Measurements from ENCODE around the gene HSD17B7.
"Not testable (repeated sequence)": the region's sequence is repeated elsewhere in the genome, so short reads cannot be mapped to it uniquely, and the experiment has no call there.

Gene HSD17B7

DNA sequence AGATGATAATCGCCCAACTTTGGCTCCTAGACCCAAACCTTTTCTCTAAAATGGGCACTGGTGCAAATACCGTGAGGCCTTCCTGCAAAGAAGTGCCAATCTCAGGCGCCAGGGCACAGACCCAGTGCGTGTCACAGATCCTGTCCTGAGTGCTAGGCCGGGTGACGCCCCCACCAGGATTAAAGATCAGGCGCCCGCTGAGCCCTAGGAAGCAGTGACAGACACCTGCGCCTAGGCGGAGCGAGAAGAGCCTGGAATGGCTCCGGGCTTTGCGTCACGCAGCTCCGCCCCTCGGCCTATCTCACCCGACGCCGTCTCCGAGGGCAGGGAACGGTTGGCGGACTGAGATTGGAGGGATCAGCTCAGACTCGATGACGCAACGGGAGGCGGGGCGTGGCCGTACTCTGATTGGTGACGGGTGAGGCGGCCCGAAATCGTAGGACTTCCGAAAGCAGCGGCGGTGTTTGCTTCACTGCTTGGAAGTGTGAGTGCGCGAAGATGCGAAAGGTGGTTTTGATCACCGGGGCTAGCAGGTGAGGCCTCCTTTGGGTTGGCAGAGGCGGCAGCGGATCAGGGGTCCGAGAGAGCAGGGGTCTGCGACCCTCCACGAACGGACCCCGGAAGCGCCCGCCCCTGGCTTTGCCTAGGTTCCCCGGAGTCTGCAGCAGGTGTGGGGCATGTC is at the start of gene HSD17B7:
Gene HSD17B7 (plus strand): TSS at position 400 of the 682 bp plus-strand sequence. CDS start 99 bp downstream, at position 499.
- Histone ChIP-seq H3K4me3 (ENCODE audit: low read length) (peak within 1 kb of the TSS; percentile 62), H3K9ac (ENCODE audit: low read length) (peak within 1 kb of the TSS; percentile 22)
- H3K9me3 ChIP-seq (ENCODE audit: control insufficient read depth, low read depth, low read length); H3K4me1 ChIP-seq (ENCODE audit: control insufficient read depth, low read depth, low read length); H3K27ac ChIP-seq (ENCODE audit: low read length); H3K36me3 ChIP-seq (ENCODE audit: control insufficient read depth, low read depth, low read length); H3K27me3 ChIP-seq (ENCODE audit: control insufficient read depth, insufficient read depth, low read length): not testable (repeated sequence)

GRCh38 chr1:162740755-162741154 is 49.7 kb upstream of the HSD17B7 start:
- H3K36me3 ChIP-seq (ENCODE audit: control insufficient read depth, low read depth, low read length), result no peaks in the 10 kb centered on the region
- no peaks in the 10 kb centered on the region for H3K27me3 ChIP-seq (ENCODE audit: control insufficient read depth, insufficient read depth, low read length)
- no peak overlapping the region for H3K27ac ChIP-seq (ENCODE audit: low read length)
- no peaks in the 10 kb centered on the region for H3K4me1 ChIP-seq (ENCODE audit: control insufficient read depth, low read depth, low read length)
- H3K4me3 ChIP-seq (ENCODE audit: low read length), result no peak overlapping the region
- H3K9ac ChIP-seq (ENCODE audit: low read length), result no peak overlapping the region
- no peaks in the 10 kb centered on the region for H3K9me3 ChIP-seq (ENCODE audit: control insufficient read depth, low read depth, low read length)

DNA sequence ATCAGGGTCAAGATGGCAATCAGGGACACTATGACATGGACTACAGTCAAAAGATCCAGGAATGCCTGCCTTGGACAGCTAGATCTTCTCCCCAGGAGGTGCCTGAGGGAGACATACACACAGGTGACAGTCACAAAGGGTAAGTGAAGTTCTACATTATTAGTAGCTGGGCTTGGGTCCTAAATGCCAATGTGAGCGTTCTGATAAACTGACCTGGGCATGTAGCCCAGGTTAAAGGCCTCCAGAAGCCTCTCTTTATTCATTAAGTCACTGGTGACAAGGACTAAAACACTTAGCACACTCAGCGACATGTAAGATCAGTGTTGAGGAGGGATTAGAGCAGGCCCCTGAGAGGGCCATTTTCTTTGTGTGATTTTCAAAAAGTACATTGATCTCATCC is 48.9 kb upstream of the HSD17B7 start:
- no peak overlapping the region for H3K27ac ChIP-seq (ENCODE audit: low read length)
- H3K4me1 ChIP-seq (ENCODE audit: control insufficient read depth, low read depth, low read length), result no peaks in the 10 kb centered on the region
- no peaks in the 10 kb centered on the region for H3K27me3 ChIP-seq (ENCODE audit: control insufficient read depth, insufficient read depth, low read length)
- no peaks in the 10 kb centered on the region for H3K9me3 ChIP-seq (ENCODE audit: control insufficient read depth, low read depth, low read length)
- H3K36me3 ChIP-seq (ENCODE audit: control insufficient read depth, low read depth, low read length), result no peaks in the 10 kb centered on the region
- H3K4me3 ChIP-seq (ENCODE audit: low read length), result no peak overlapping the region
- H3K9ac ChIP-seq (ENCODE audit: low read length), result no peak overlapping the region

DNA sequence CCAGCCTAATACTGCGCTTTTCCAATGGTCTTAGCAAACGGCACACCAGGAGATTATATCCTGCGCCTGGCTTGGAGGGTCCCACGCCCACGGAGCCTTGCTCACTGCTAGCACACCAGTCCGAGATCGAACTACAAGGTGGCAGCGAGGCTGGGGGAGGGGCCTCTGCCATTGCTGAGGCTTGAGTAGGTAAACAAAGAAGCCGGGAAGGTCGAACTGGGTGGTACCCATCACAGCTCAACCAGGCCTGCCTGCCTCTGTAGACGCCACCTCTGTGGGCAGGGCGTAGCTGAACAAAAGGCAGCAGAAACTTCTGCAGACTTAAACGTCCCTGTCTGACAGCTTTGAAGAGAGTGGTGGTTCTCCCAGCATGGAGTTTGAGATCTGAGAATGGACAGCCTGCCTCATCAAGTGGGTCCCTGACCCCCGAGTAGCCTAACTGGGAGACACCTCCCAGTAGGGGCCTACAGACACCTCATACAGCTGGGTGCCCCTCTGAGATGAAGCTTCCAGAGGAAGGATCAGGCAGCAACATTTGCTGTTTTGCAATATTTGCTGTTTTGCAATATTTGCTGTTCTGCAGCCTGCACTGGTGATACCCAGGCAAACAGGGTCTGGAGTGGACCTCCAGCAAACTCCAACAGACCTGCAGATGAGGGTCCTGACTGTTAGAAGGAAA is 44.1 kb upstream of the HSD17B7 start:
- not testable (repeated sequence) for H3K4me3 ChIP-seq (ENCODE audit: low read length); H3K9ac ChIP-seq (ENCODE audit: low read length); H3K9me3 ChIP-seq (ENCODE audit: control insufficient read depth, low read depth, low read length); H3K36me3 ChIP-seq (ENCODE audit: control insufficient read depth, low read depth, low read length); H3K27ac ChIP-seq (ENCODE audit: low read length); H3K27me3 ChIP-seq (ENCODE audit: control insufficient read depth, insufficient read depth, low read length); H3K4me1 ChIP-seq (ENCODE audit: control insufficient read depth, low read depth, low read length)

DNA sequence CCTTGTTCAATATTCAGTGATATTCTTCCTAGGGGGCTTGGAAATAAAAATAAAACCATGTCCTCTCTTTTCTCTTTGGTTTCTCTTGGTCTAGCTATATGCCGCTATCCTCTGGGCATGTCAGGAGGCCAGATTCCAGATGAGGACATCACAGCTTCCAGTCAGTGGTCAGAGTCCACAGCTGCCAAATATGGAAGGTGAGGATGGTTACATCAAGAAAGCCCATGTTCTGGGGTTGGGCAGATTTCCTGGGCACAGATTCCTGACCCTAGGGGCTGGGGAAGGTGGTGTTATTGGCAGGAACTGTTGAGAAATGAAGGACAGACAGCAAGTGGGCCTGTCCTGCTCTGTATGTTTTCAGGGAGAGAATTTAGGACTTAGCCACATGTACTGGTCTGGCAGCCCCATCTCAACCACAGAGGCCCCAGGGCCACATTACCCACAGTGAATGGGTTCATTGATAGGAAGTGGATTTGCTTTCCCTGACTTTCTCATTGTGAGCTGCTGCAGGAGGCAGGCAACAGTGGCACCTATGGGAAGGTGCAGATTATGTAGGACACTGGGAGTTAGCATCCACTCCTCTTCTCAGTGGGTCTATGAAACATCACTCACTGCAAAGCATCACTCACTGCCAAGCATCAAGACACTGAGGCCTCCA is 37.4 kb upstream of the HSD17B7 start:
- no peaks in the 10 kb centered on the region for H3K27me3 ChIP-seq (ENCODE audit: control insufficient read depth, insufficient read depth, low read length)
- no peak overlapping the region for H3K4me3 ChIP-seq (ENCODE audit: low read length)
- H3K9me3 ChIP-seq (ENCODE audit: control insufficient read depth, low read depth, low read length), result no peaks in the 10 kb centered on the region
- H3K4me1 ChIP-seq (ENCODE audit: control insufficient read depth, low read depth, low read length), result no peaks in the 10 kb centered on the region
- H3K27ac ChIP-seq (ENCODE audit: low read length), result no peak overlapping the region
- H3K9ac ChIP-seq (ENCODE audit: low read length), result no peak overlapping the region
- H3K36me3 ChIP-seq (ENCODE audit: control insufficient read depth, low read depth, low read length), result no peaks in the 10 kb centered on the region

GRCh38 chr1:162753998-162754585 is 36.4 kb upstream of the HSD17B7 start:
- Histone ChIP-seq H3K4me3 (ENCODE audit: low read length) (no peak overlapping the region), H3K36me3 (ENCODE audit: control insufficient read depth, low read depth, low read length) (no peaks in the 10 kb centered on the region), H3K27me3 (ENCODE audit: control insufficient read depth, insufficient read depth, low read length) (no peaks in the 10 kb centered on the region)

DNA sequence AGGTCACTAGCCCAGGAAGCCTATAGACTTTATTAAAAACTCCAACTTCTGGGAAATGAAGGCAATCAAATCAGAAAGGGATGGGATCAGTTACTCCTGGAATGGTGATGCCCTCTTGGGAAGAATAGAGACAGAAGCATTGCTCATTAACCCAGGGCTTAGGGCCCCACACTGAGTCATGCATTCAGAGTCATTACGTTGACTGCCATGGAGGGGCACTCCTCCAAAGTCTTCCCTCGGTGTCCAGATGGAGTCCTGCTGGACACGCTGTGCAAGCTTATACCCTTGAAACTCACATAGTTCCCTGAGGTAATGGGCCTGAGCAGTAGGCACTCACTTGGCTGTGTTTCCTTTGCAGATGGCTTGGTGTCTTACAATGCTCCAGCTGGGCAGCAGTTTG is 35.2 kb upstream of the HSD17B7 start:
- H3K4me1 ChIP-seq (ENCODE audit: control insufficient read depth, low read depth, low read length), result no peaks in the 10 kb centered on the region

More at GRCh38 chr1:162753998-162754585, 36.4 kb upstream of the HSD17B7 start:
- no peak overlapping the region for H3K9ac ChIP-seq (ENCODE audit: low read length)
- H3K4me1 ChIP-seq (ENCODE audit: control insufficient read depth, low read depth, low read length), result no peaks in the 10 kb centered on the region
- no peaks in the 10 kb centered on the region for H3K9me3 ChIP-seq (ENCODE audit: control insufficient read depth, low read depth, low read length)
- H3K27ac ChIP-seq (ENCODE audit: low read length), result no peak overlapping the region

DNA sequence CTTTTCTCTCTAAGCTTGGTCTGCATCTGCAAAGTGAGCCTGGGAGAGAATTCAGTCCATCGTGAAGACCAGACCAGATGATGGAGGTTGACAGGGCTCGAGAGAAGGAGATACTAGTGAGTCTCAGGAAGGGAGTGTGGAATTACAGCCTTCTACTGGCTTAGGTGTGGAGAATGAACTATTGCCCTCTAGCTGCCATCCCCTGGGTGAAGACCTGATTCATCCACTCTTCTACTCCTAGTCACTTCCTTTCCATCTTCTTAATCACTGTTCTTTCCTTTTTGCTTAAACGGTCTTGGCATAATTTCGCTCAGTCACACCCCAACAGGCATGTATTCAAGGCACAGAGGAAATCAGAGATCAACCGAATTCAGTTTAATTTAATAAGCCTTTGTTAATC is 34.0 kb upstream of the HSD17B7 start:
- Histone ChIP-seq H3K9me3 (ENCODE audit: control insufficient read depth, low read depth, low read length) (no peaks in the 10 kb centered on the region), H3K27me3 (ENCODE audit: control insufficient read depth, insufficient read depth, low read length) (no peaks in the 10 kb centered on the region), H3K27ac (ENCODE audit: low read length) (no peak overlapping the region), H3K36me3 (ENCODE audit: control insufficient read depth, low read depth, low read length) (no peaks in the 10 kb centered on the region), H3K4me1 (ENCODE audit: control insufficient read depth, low read depth, low read length) (no peaks in the 10 kb centered on the region), H3K4me3 (ENCODE audit: low read length) (no peak overlapping the region), H3K9ac (ENCODE audit: low read length) (no peak overlapping the region)

More for the DNA sequence above, 35.2 kb upstream of the HSD17B7 start:
- Histone ChIP-seq H3K27ac (ENCODE audit: low read length) (no peak overlapping the region), H3K27me3 (ENCODE audit: control insufficient read depth, insufficient read depth, low read length) (no peaks in the 10 kb centered on the region), H3K9ac (ENCODE audit: low read length) (no peak overlapping the region), H3K9me3 (ENCODE audit: control insufficient read depth, low read depth, low read length) (no peaks in the 10 kb centered on the region), H3K4me3 (ENCODE audit: low read length) (no peak overlapping the region), H3K36me3 (ENCODE audit: control insufficient read depth, low read depth, low read length) (no peaks in the 10 kb centered on the region)

DNA sequence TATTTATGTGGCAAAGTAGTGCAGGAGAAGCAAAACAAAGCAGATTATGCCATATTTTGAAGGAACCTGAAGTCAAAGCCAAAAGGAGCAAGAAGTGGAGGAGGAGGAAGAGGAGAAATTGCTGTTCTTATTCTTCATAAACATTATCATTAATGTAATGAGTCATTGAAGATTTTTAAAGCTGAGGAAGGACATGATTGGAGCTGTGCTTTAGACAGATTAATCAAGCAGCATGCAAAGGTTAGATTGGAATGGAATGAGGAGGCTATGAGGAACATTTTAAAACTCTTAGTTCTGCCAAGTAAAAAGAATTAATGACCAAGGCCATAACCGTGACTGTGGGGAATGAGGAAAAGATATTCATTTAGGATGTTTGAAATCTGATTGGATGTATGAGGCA is 33.0 kb upstream of the HSD17B7 start:
- no peak overlapping the region for H3K4me3 ChIP-seq (ENCODE audit: low read length)
- no peaks in the 10 kb centered on the region for H3K9me3 ChIP-seq (ENCODE audit: control insufficient read depth, low read depth, low read length)
- H3K27ac ChIP-seq (ENCODE audit: low read length), result no peak overlapping the region
- no peak overlapping the region for H3K9ac ChIP-seq (ENCODE audit: low read length)
- H3K4me1 ChIP-seq (ENCODE audit: control insufficient read depth, low read depth, low read length), result no peaks in the 10 kb centered on the region
- H3K36me3 ChIP-seq (ENCODE audit: control insufficient read depth, low read depth, low read length), result no peaks in the 10 kb centered on the region
- H3K27me3 ChIP-seq (ENCODE audit: control insufficient read depth, insufficient read depth, low read length), result no peaks in the 10 kb centered on the region

GRCh38 chr1:162765788-162766187 is 24.7 kb upstream of the HSD17B7 start:
- Histone ChIP-seq H3K27me3 (ENCODE audit: control insufficient read depth, insufficient read depth, low read length) (no peaks in the 10 kb centered on the region), H3K4me3 (ENCODE audit: low read length) (no peak overlapping the region), H3K36me3 (ENCODE audit: control insufficient read depth, low read depth, low read length) (no peaks in the 10 kb centered on the region), H3K4me1 (ENCODE audit: control insufficient read depth, low read depth, low read length) (no peaks in the 10 kb centered on the region), H3K9me3 (ENCODE audit: control insufficient read depth, low read depth, low read length) (no peaks in the 10 kb centered on the region), H3K9ac (ENCODE audit: low read length) (no peak overlapping the region), H3K27ac (ENCODE audit: low read length) (no peak overlapping the region)

DNA sequence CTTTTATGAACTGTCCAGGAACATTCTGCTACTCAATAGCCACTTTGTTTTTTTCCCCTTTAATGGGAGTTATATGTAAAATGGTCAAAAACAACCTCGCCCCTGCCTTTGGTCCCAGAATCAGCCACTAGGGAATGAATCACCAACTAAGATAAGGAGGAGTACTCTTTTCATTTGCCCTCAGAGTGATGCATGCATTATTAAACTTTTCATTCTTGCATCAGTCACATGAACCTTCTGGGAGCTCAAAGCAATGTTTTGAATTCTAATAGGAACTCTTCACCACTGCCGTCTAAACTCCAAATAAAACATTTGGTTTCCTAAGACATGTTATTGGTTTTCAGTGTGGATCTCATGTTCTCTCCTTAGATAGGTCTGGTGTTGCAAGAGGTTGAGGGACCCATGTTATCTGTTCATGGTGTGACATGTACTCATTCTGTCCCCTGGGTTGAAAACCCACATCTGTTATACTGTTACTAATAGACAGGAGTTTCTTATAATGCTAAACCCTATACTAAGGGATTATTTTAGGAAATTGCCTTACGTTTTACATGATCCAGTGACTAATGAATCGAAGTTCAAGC is 17.8 kb upstream of the HSD17B7 start:
- Histone ChIP-seq H3K27ac (ENCODE audit: low read length) (no peak overlapping the region), H3K4me1 (ENCODE audit: control insufficient read depth, low read depth, low read length) (peaks cover 3% of the 10 kb centered on the region), H3K27me3 (ENCODE audit: control insufficient read depth, insufficient read depth, low read length) (no peaks in the 10 kb centered on the region), H3K9ac (ENCODE audit: low read length) (no peak overlapping the region), H3K4me3 (ENCODE audit: low read length) (no peak overlapping the region), H3K36me3 (ENCODE audit: control insufficient read depth, low read depth, low read length) (no peaks in the 10 kb centered on the region), H3K9me3 (ENCODE audit: control insufficient read depth, low read depth, low read length) (no peaks in the 10 kb centered on the region)

All from iPS-18a (cell line).